OCI-LY7 (cell line): ENCODE results near the gene TMEM220. TPM values are rescaled to one million over a fixed set of nuclear protein-coding genes. Genes with fewer than 3 reads are reported as not detected.

ENCODE experiments used
- BruUV-seq: library from RNA; stranded (reverse); fragments of 400-500 nt; replicated peaks from 2 replicates; lab custom pipeline; 2021; lab: Mats Ljungman, UMichigan
- CTCF ChIA-PET: fragments of 300-600 bp; sonication (Branson Sonifier 250); formaldehyde crosslinking; loops from one replicate; lab custom pipeline; 2022; ENCODE audit warnings: antibody characterized with exemption; ENCODE audit not compliant: unreplicated experiment; lab: Charles Lee
- POLR2A ChIA-PET: fragments of 300-600 bp; sonication (Branson Sonifier 250); formaldehyde crosslinking; loops from one replicate; lab custom pipeline; 2022; ENCODE audit warnings: antibody characterized with exemption; lab: Charles Lee
- DNase-seq: peaks from one replicate; pipeline ENCODE4 v3.0.0-alpha.2; 2015; ENCODE audit warnings: low spot score
- H2AFZ ChIP-seq: fragments of 200-600 bp; sonication (generic), shearing (Covaris generic); 2 replicates; pipeline ENCODE4 v1.6.1; 2014; ENCODE audit warnings: mild to moderate bottlenecking, antibody characterized with exemption, low read length, moderate library complexity
- H3K27ac ChIP-seq: fragments of 200-600 bp; sonication (generic); 2 replicates; pipeline ENCODE4 v1.5.1; 2014; ENCODE audit warnings: mixed run types, low read depth, mild to moderate bottlenecking, moderate library complexity, low read length, inconsistent platforms; ENCODE audit not compliant: poor library complexity, severe bottlenecking
- H3K36me3 ChIP-seq: fragments of 200-600 bp; sonication (generic); 2 replicates; pipeline ENCODE4 v1.6.1; 2014; ENCODE audit warnings: mild to moderate bottlenecking, antibody characterized with exemption, low read length, moderate library complexity, mixed read lengths; ENCODE audit not compliant: insufficient read depth
- H3K4me1 ChIP-seq: fragments of 200-600 bp; sonication (generic); 2 replicates; pipeline ENCODE4 v1.5.1; 2014; ENCODE audit warnings: mild to moderate bottlenecking, low read length; ENCODE audit not compliant: insufficient read depth, poor library complexity, severe bottlenecking
- H3K4me2 ChIP-seq: fragments of 200-600 bp; sonication (generic); 2 replicates; pipeline ENCODE4 v1.6.1; 2014; ENCODE audit warnings: mild to moderate bottlenecking, low read length
- H3K4me3 ChIP-seq: fragments of 200-600 bp; sonication (generic); 2 replicates; pipeline ENCODE4 v1.5.1; 2014; ENCODE audit warnings: mild to moderate bottlenecking, low read depth, low read length; ENCODE audit not compliant: poor library complexity, severe bottlenecking
- H3K79me2 ChIP-seq: fragments of 200-600 bp; sonication (generic); 2 replicates; pipeline ENCODE4 v1.6.1; 2016; ENCODE audit warnings: low read depth, mild to moderate bottlenecking, low read length, moderate library complexity, mixed read lengths; ENCODE audit not compliant: insufficient read depth
- H3K9me2 ChIP-seq: fragments of 200-600 bp; sonication (generic); 2 replicates; pipeline ENCODE4 v1.6.1; 2016; ENCODE audit warnings: mild to moderate bottlenecking, low read length, mixed read lengths; ENCODE audit not compliant: insufficient read depth
- H3K9me3 ChIP-seq: fragments of 200-600 bp; sonication (generic); 2 replicates; pipeline ENCODE4 v1.6.1; 2014; ENCODE audit warnings: mild to moderate bottlenecking, mixed run types, low read length, mixed read lengths
- H4K20me1 ChIP-seq: fragments of 200-600 bp; sonication (generic); 2 replicates; pipeline ENCODE4 v1.6.1; 2014; ENCODE audit warnings: mild to moderate bottlenecking, antibody characterized with exemption, low read length, moderate library complexity, mixed read lengths; ENCODE audit not compliant: insufficient read depth
- EZH2phosphoT487 ChIP-seq: fragments of 200-600 bp; sonication (generic); IDR thresholded peaks from 2 replicates; pipeline ENCODE4 v1.6.1; 2018; ENCODE audit warnings: low read depth, borderline replicate concordance, mild to moderate bottlenecking, mixed run types, antibody characterized with exemption, low read length, moderate library complexity, mixed read lengths
- intact Hi-C: fragments of 100-400 bp; cut with micrococcal nuclease; formaldehyde crosslinking; loops from one replicate; pipeline ENCODE4 v1.10.0; 2022; ENCODE audit not compliant: unreplicated experiment
- total RNA-seq, 2 experiments: library from RNA; depleted of rRNA in 1 of 2; stranded (reverse); fragments of >200 nt in 1 of 2; shearing (Covaris generic) in 1 of 2; gene quantifications; 2 replicates each; pipeline ENCODE4 v1.2.3, GENCODE V29; 2014 to 2022
- TF ChIP-seq, protein P1 (sequence below): fragments of 200-600 bp; sonication (generic); conservative IDR thresholded peaks from 2 replicates; pipeline ENCODE4 v1.5.1; 2014; ENCODE audit warnings: mild to moderate bottlenecking, antibody characterized with exemption, low read length, moderate library complexity, mixed read lengths

The TMEM220 gene
- total RNA-seq, 2 experiments from 2014 or later, result not detected

DNA sequence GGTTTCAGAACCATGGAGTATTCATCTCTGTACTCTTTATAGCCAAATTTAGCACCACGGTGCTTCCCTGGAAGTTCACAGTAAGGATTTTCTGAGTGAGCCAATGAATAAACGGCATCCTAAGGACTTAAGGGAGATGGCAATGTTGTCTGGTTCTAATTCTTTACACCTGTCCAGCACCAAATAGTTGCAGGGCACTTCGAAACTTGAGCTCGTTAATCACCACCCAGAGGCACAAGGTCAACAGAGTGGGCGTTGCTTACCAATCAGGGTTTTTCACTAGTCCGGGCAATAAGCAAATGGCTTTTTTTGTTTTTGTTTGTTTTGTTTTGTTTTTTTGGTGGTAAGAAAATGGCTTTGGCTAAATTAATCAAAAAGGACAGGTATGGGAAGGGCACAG lies 28.2 kb upstream of the TMEM220 start:
- Histone ChIP-seq H4K20me1 (no peaks in the 10 kb centered on the region), H3K9me2 (no peaks in the 10 kb centered on the region), H3K27ac (no peak overlapping the region), H2AFZ (no peak overlapping the region), H3K9me3 (no peaks in the 10 kb centered on the region), H3K4me3 (no peak overlapping the region), H3K4me1 (no peaks in the 10 kb centered on the region), H3K79me2 (no peaks in the 10 kb centered on the region), H3K36me3 (no peaks in the 10 kb centered on the region), H3K4me2 (no peak overlapping the region)
- BruUV-seq, result no TSS peak
- POLR2A ChIA-PET, result interaction anchor here (1.1 kb wide), 1 partner anchor 17 kb away, joined by 4 read pairs; no protein-coding TSS in a partner anchor
- TF ChIP-seq, protein P1, sequence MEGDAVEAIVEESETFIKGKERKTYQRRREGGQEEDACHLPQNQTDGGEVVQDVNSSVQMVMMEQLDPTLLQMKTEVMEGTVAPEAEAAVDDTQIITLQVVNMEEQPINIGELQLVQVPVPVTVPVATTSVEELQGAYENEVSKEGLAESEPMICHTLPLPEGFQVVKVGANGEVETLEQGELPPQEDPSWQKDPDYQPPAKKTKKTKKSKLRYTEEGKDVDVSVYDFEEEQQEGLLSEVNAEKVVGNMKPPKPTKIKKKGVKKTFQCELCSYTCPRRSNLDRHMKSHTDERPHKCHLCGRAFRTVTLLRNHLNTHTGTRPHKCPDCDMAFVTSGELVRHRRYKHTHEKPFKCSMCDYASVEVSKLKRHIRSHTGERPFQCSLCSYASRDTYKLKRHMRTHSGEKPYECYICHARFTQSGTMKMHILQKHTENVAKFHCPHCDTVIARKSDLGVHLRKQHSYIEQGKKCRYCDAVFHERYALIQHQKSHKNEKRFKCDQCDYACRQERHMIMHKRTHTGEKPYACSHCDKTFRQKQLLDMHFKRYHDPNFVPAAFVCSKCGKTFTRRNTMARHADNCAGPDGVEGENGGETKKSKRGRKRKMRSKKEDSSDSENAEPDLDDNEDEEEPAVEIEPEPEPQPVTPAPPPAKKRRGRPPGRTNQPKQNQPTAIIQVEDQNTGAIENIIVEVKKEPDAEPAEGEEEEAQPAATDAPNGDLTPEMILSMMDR, result no peak
- no peak for TF ChIP-seq EZH2phosphoT487
- no peak for DNase-seq
- intact Hi-C loops, result no loop called here
- CTCF ChIA-PET, result no interaction called here

DNA sequence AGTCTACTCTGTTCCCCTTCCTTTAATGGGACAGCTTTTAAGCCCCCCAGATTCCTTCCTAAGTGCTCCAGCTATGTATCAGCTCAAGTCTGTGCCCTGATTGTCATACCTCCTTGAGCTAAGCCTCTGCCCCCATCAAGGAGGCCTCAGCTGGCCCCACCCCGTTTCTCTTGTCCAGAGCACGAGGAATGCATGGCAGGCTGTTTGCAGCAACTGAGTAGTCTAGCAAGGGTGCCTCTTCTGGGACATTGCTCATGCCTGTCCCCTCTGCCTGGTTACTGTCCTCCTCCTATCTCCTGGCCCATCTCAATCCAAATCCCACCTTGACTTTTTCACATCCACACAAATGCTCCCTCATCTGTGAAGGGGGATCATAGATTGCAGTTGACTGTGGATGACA lies 27.8 kb upstream of the TMEM220 start:
- POLR2A ChIA-PET, result interaction anchor here (1.1 kb wide), 1 partner anchor 16 kb away, joined by 4 read pairs; no protein-coding TSS in a partner anchor
- Histone ChIP-seq H2AFZ (no peak overlapping the region), H3K36me3 (no peaks in the 10 kb centered on the region), H3K9me3 (no peaks in the 10 kb centered on the region), H4K20me1 (no peaks in the 10 kb centered on the region), H3K4me2 (no peak overlapping the region), H3K27ac (no peak overlapping the region), H3K9me2 (no peaks in the 10 kb centered on the region), H3K4me1 (no peaks in the 10 kb centered on the region), H3K79me2 (no peaks in the 10 kb centered on the region), H3K4me3 (no peak overlapping the region)
- CTCF ChIA-PET, result no interaction called here
- DNase-seq, result no peak
- no TSS peak for BruUV-seq
- no peak for TF ChIP-seq EZH2phosphoT487
- TF ChIP-seq, protein P1, result no peak
- intact Hi-C loops, result no loop called here

DNA sequence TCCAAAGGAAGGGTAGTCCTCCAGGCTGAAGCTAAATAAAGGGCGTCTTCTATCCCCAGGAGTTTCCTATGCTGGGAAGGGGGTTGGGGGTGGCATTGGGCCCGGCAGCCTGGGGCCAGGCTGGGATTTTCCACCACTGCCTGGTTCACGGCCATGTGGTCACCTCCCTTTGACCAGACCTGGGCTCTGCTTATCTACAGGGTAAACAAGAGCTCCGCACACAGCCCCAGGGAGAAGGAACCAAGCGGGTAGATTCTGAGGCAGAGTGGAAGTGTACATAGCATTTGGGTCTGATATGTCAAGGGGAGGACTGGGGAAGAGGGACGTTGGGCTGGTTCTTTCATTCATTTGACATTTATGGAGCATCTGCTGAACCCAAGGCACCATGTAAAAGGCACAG lies 27.2 kb upstream of the TMEM220 start:
- Histone ChIP-seq H3K9me3 (no peaks in the 10 kb centered on the region), H4K20me1 (no peaks in the 10 kb centered on the region), H3K4me2 (no peak overlapping the region), H3K4me1 (no peaks in the 10 kb centered on the region), H3K79me2 (no peaks in the 10 kb centered on the region), H3K27ac (no peak overlapping the region), H3K4me3 (no peak overlapping the region), H3K36me3 (no peaks in the 10 kb centered on the region), H2AFZ (no peak overlapping the region), H3K9me2 (no peaks in the 10 kb centered on the region)
- no peak for DNase-seq
- POLR2A ChIA-PET, result interaction anchor here (1.1 kb wide), 1 partner anchor 16 kb away, joined by 4 read pairs; no protein-coding TSS in a partner anchor
- CTCF ChIA-PET, result no interaction called here
- intact Hi-C loops, result no loop called here
- no peak for TF ChIP-seq EZH2phosphoT487
- TF ChIP-seq, protein P1, result no peak
- no TSS peak for BruUV-seq
